ENCODE measurements around the gene SLC12A7. TPM values are rescaled to one million over a fixed set of nuclear protein-coding genes. Genes with fewer than 3 reads are reported as not detected.
A peak's percentile ranks its signal among the peaks of the same experiment; 100 is the strongest.
"Not testable (repeated sequence)": the region's sequence is repeated elsewhere in the genome, so short reads cannot be mapped to it uniquely, and the experiment has no call there.

Gene SLC12A7
- total and polyA plus RNA-seq, 3 donors from 2014 or later, result 73.2 to 212 (median 168) TPM

DNA sequence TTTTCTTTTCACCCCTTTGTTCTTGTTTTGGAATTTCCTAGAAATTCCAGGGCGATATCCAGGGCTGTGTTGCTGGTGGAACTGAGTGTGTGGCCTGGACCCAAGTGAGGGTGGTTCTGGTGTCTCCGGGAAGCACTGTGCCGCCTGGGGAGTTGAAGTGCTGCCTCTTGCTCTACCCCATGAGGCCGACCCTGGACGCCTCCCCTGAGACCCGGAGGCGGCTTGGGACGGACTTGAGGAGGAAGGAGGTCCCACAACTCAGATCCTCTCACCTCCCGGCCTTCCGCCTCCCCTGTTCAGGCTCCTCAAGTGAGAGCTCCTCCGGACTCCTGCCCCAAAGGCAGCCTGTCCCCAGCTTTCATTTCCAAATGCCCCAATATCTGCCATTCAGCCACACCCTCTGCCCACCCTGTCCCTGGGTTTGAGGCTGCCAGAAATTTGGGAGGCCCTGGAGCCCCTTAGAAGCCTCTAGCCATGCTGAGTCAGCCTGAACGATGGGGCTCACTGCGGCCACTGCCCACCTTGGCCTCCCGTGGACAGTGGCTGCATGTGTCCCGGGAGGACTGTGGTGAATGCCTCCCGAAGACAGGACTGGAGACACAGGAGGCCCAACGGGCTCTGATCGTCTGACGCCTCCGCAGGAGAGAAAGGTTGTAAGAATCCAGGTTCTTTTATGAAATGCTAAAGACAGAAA is 46.9 kb upstream of the SLC12A7 start:
- intact Hi-C loops (cut with DNase I; ENCODE audit: low total_unique reads), result no loop called here
- no peak overlapping the region for H3K27ac ChIP-seq
- H3K36me3 ChIP-seq (ENCODE audit: low read depth, missing control alignments), result no peaks in the 10 kb centered on the region
- H3K4me3 ChIP-seq, result no peak overlapping the region
- no peak for DNase-seq
- no peak for TF ChIP-seq POLR2A (IDR thresholded peaks at IDR 0.05)
- TF ChIP-seq, protein P1, sequence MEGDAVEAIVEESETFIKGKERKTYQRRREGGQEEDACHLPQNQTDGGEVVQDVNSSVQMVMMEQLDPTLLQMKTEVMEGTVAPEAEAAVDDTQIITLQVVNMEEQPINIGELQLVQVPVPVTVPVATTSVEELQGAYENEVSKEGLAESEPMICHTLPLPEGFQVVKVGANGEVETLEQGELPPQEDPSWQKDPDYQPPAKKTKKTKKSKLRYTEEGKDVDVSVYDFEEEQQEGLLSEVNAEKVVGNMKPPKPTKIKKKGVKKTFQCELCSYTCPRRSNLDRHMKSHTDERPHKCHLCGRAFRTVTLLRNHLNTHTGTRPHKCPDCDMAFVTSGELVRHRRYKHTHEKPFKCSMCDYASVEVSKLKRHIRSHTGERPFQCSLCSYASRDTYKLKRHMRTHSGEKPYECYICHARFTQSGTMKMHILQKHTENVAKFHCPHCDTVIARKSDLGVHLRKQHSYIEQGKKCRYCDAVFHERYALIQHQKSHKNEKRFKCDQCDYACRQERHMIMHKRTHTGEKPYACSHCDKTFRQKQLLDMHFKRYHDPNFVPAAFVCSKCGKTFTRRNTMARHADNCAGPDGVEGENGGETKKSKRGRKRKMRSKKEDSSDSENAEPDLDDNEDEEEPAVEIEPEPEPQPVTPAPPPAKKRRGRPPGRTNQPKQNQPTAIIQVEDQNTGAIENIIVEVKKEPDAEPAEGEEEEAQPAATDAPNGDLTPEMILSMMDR (IDR thresholded peaks at IDR 0.05), result no peak
- peaks cover 25% of the 10 kb centered on the region for H3K4me1 ChIP-seq
- WGBS, 2 donors, result 72 to 85% methylated on average over 20 of the region's 20 CpGs
- H3K27me3 ChIP-seq, result no peaks in the 10 kb centered on the region
- no peaks in the 10 kb centered on the region for H3K9me3 ChIP-seq

DNA sequence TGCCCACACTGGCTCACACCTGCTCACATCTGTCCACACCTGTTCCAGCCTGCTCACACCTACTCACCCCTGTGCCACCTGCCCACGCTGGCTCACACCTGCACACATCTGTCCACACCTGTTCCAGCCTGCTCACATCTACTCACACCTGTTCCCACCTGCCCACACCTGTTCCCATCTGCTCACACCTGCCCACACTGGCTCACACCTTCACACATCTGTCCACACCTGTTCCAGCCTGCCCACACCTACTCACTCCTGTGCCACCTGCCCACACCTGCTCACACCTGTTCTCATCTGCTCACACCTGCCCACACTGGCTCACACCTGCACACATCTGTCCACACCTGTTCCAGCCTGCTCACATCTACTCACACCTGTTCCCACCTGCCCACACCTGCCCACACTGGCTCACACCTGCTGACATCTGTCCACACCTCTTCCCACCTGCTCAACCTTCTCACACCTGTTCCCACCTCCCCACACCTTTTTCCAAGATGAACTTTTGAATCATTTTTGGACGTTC is 45.7 kb upstream of the SLC12A7 start:
- WGBS, 2 donors, result 70 to 73% methylated on average over 2 of the region's 2 CpGs
- H3K27ac ChIP-seq; H3K36me3 ChIP-seq (ENCODE audit: low read depth, missing control alignments); intact Hi-C loops (cut with DNase I; ENCODE audit: low total_unique reads); H3K4me3 ChIP-seq; H3K9me3 ChIP-seq; DNase-seq; H3K27me3 ChIP-seq: not testable (repeated sequence)
- H3K4me1 ChIP-seq, result peaks cover 18% of the 10 kb centered on the region

DNA sequence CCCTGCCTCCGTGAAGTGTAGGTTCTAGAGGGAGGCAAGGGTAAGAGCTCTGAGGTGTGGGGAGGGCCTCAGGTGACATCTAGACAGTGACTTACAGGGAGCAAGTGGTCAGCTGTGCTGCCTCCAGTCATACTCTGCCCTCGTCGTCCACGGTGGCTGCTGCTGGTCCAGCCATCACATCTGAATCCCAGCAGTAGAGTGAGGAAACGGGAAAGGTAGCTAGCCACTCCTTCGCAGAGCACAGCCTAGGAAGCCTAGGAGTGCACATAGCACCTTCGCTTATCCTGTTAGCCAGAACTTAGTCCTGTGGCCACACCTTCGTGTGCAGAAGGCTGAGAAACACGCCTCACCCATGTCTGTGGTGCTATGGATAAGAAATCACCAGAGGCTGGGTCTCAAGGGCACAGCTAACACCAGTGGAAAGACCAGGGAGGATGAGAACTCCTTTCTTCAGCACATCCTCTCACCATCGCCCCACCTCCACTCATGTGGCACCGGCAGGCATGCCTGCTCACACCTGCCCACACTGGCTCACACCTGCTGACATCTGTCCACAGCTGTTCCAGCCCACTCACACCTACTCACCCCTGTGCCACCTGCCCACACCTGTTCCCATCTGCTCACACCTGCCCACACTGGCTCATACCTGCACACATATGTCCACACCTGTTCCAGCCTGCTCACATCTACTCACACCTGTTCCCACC is 45.0 kb upstream of the SLC12A7 start:
- H3K4me1 ChIP-seq, result peaks cover 12% of the 10 kb centered on the region
- peak overlapping the region in 1 of 2 donors; percentile 59 for H3K4me3 ChIP-seq
- 81 to 82% methylated on average over 9 to 11 of the region's 11 CpGs for whole genome bisulfite sequencing, 2 donors
- DNase-seq, result no peak
- no peak overlapping the region for H3K27ac ChIP-seq
- no peaks in the 10 kb centered on the region for H3K9me3 ChIP-seq
- no peaks in the 10 kb centered on the region for H3K36me3 ChIP-seq (ENCODE audit: low read depth, missing control alignments)
- H3K27me3 ChIP-seq, result no peaks in the 10 kb centered on the region
- intact Hi-C loops (cut with DNase I; ENCODE audit: low total_unique reads), result no loop called here
- TF ChIP-seq, protein P1 (IDR thresholded peaks at IDR 0.05), result no peak
- TF ChIP-seq POLR2A (IDR thresholded peaks at IDR 0.05), result no peak

DNA sequence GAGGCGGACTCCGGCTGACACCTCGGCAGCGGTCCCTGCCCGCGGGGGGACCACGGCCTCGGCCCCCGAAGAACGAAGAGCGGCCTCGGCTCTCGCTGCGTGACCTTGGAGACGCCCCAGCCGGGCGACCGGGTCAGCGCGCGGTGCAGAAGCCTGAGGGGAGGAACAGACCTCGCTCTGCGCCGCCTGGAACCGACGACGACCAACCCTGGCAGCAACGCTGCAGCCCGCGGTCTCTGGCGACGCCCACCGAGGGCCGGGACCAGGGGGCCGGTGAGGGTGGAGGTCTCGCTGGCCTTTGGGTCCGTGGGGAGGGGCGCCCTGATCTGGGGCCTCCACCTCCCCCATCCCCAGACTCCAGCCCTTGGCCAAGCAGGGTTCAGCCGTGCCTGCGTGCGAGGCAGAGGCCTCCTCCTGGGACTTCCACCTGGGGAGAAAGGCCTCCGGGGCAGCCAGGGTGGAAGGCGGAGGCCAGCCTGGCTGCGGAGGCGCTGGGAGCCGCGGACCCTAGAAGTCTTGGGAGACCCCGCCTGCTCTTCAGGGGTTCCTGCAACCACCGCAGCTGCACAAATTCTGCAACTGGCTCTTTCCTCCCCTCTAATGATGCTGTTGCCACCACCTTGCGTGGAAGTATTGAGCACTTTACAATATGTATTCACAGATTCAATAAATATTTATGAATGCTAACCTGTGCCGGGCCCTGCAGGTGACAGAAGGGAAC is 44.3 kb upstream of the SLC12A7 start:
- Histone ChIP-seq H3K9me3 (no peaks in the 10 kb centered on the region), H3K4me3 (peak overlapping the region; percentile 39 to 59), H3K27me3 (no peaks in the 10 kb centered on the region), H3K36me3 (ENCODE audit: low read depth, missing control alignments) (no peaks in the 10 kb centered on the region), H3K27ac (no peak overlapping the region), H3K4me1 (peaks cover 13% of the 10 kb centered on the region)
- whole genome bisulfite sequencing, 2 donors, result 23 to 54% methylated on average over 7 to 33 of the region's 51 CpGs
- DNase-seq, result no peak
- TF ChIP-seq POLR2A (IDR thresholded peaks at IDR 0.05), result no peak
- TF ChIP-seq, protein P1 (IDR thresholded peaks at IDR 0.05), result no peak
- intact Hi-C loops (cut with DNase I; ENCODE audit: low total_unique reads), result no loop called here

All from testis (tissue), 3 donors.